HCT116 (cell line): ENCODE measurements around the gene VIT. TPM values are rescaled to one million over a fixed set of nuclear protein-coding genes. Genes with fewer than 3 reads are reported as not detected.

ENCODE experiments used
- ATAC-seq: fragments of 200-7000 bp; cut with Tn5 transposase; 2 replicates; pipeline ENCODE4 v1.9.1; 2020; ENCODE audit warnings: mild to moderate bottlenecking, moderate library complexity
- Bru-seq: library from RNA; stranded (reverse); fragments of 400-500 nt; gene quantifications from one replicate; lab custom pipeline; 2021; lab: Mats Ljungman, UMichigan
- BruChase-seq, 2 experiments: library from RNA; stranded (reverse); fragments of 400-500 nt; gene quantifications; one replicate each; lab custom pipeline; 2021; lab: Mats Ljungman, UMichigan
- BruUV-seq: library from RNA; stranded (reverse); fragments of 400-500 nt; replicated peaks from 2 replicates; lab custom pipeline; 2021; lab: Mats Ljungman, UMichigan
- CTCF ChIA-PET: fragments of 300-600 bp; sonication (Branson Sonifier 250); formaldehyde crosslinking; loops from one replicate; lab custom pipeline; 2021; ENCODE audit warnings: antibody characterized with exemption; lab: Charles Lee
- POLR2A ChIA-PET: fragments of 300-600, 350-600 bp; sonication (Branson Sonifier 250); formaldehyde crosslinking; loops from one replicate; lab custom pipeline; 2021; ENCODE audit warnings: antibody characterized with exemption; lab: Charles Lee
- RAD21 ChIA-PET, 2 experiments: fragments of 300-600 bp; sonication (Branson Sonifier 250); formaldehyde crosslinking; loops; one replicate each; lab custom pipeline; 2023; ENCODE audit warnings: low total read pairs in 2 of 2; ENCODE audit not compliant: uncharacterized antibody in 2 of 2, unreplicated experiment in 2 of 2, low non-redundant PET in 1 of 2; lab: Charles Lee
- DNase-seq: peaks from one replicate; pipeline ENCODE4 v3.0.0-alpha.2; 2010; ENCODE audit warnings: low read depth, low spot score
- H2AFZ ChIP-seq: fragments of 200-600 bp; shearing (Covaris generic), sonication (generic); 2 replicates; pipeline ENCODE4 v1.6.1; 2017; ENCODE audit warnings: low read depth, mixed run types, mixed read lengths, antibody characterized with exemption, low read length; ENCODE audit not compliant: poor library complexity, severe bottlenecking
- H3K27ac ChIP-seq: 2 replicates; pipeline ENCODE4 v1.5.1; 2012; ENCODE audit warnings: low read depth, low read length
- H3K27me3 ChIP-seq: fragments of 200-600 bp; sonication (generic); 2 replicates; pipeline ENCODE4 v1.6.1; 2016; ENCODE audit warnings: mixed run types, low read length, mixed read lengths; ENCODE audit not compliant: insufficient read depth
- H3K36me3 ChIP-seq, 2 experiments: fragments of 200-500 bp in 1 of 2; fragments of 200-600 bp in 1 of 2; sonication (Bioruptor generic) in 1 of 2; sonication (generic) in 1 of 2; 2 replicates each; pipeline versions ENCODE4 v1.5.1 to v1.6.1; 2014 to 2016; ENCODE audit warnings: low read length in 2 of 2, inconsistent platforms in 1 of 2, mixed read lengths in 1 of 2, mixed run types in 1 of 2; ENCODE audit not compliant: insufficient read depth in 2 of 2, control insufficient read depth in 1 of 2
- H3K4me1 ChIP-seq, 2 experiments: fragments of 200-600 bp in 1 of 2; sonication (generic) in 1 of 2; 2 replicates each; pipeline versions ENCODE4 v1.5.1 to v1.6.1; 2012 to 2017; ENCODE audit warnings: low read length in 2 of 2, inconsistent platforms in 1 of 2, mild to moderate bottlenecking in 1 of 2, mixed read lengths in 1 of 2, mixed run types in 1 of 2, moderate library complexity in 1 of 2; ENCODE audit not compliant: insufficient read depth in 2 of 2, control insufficient read depth in 1 of 2
- H3K4me2 ChIP-seq: fragments of 200-600 bp; sonication (generic); 2 replicates; pipeline ENCODE4 v1.6.1; 2017; ENCODE audit warnings: mixed run types, low read length, mixed read lengths
- H3K4me3 ChIP-seq, 2 experiments: fragments of 200-600 bp in 1 of 2; sonication (generic) in 1 of 2; replicated peaks in 1 of 2; 2 replicates each; pipeline ENCODE4 v1.5.1; 2011 to 2016; ENCODE audit warnings: low read length in 2 of 2, control low read depth in 1 of 2, low read depth in 1 of 2, mild to moderate bottlenecking in 1 of 2, mixed read lengths in 1 of 2, mixed run types in 1 of 2
- H3K79me2 ChIP-seq: fragments of 200-600 bp; sonication (generic); 2 replicates; pipeline ENCODE4 v1.6.1; 2017; ENCODE audit warnings: mild to moderate bottlenecking, mixed run types, low read length, moderate library complexity, mixed read lengths; ENCODE audit not compliant: insufficient read depth
- H3K9ac ChIP-seq: fragments of 200-600 bp; sonication (generic); 2 replicates; pipeline ENCODE4 v1.6.1; 2016; ENCODE audit warnings: low read length, mixed read lengths
- H3K9me2 ChIP-seq: fragments of 200-600 bp; sonication (generic), shearing (Covaris generic); 2 replicates; pipeline ENCODE4 v1.6.1; 2017; ENCODE audit warnings: mixed run types, mild to moderate bottlenecking, moderate library complexity; ENCODE audit not compliant: insufficient read depth
- H3K9me3 ChIP-seq, 2 experiments: fragments of 200-500 bp in 1 of 2; fragments of 200-600 bp in 1 of 2; sonication (Bioruptor generic) in 1 of 2; sonication (generic) in 1 of 2; 2 replicates each; pipeline ENCODE4 v1.6.1; 2014 to 2017; ENCODE audit warnings: low read length in 2 of 2, mixed read lengths in 2 of 2, inconsistent platforms in 1 of 2, low read depth in 1 of 2, mild to moderate bottlenecking in 1 of 2, mixed run types in 1 of 2, moderate library complexity in 1 of 2; ENCODE audit not compliant: control insufficient read depth in 1 of 2, insufficient read depth in 1 of 2
- H4K20me1 ChIP-seq: fragments of 200-600 bp; sonication (generic), shearing (Covaris generic); 2 replicates; pipeline ENCODE4 v1.6.1; 2017; ENCODE audit warnings: mixed run types, mild to moderate bottlenecking, moderate library complexity; ENCODE audit not compliant: insufficient read depth
- ATF3 ChIP-seq: IDR thresholded peaks from 2 replicates; pipeline ENCODE4 v1.6.1; 2012
- CBX3 ChIP-seq: IDR thresholded peaks from 2 replicates; pipeline ENCODE4 v1.6.1; 2012; ENCODE audit warnings: low read depth
- EZH2 ChIP-seq: fragments of 200-600 bp; sonication (generic); IDR thresholded peaks from 2 replicates; pipeline ENCODE4 v1.6.1; 2017; ENCODE audit warnings: antibody characterized with exemption, mixed run types
- EZH2phosphoT487 ChIP-seq: fragments of 200-600 bp; IDR thresholded peaks from 2 replicates; pipeline ENCODE4 v1.6.1; 2018; ENCODE audit warnings: antibody characterized with exemption, borderline replicate concordance
- FOSL1 ChIP-seq: IDR thresholded peaks from 2 replicates; pipeline ENCODE4 v1.6.1; 2012; ENCODE audit warnings: low read depth
- JUND ChIP-seq: IDR thresholded peaks from 2 replicates; pipeline ENCODE4 v1.6.1; 2012
- MAX ChIP-seq: IDR thresholded peaks from 2 replicates; pipeline ENCODE4 v1.6.1; 2012
- POLR2A ChIP-seq: IDR thresholded peaks from 2 replicates; pipeline ENCODE4 v1.7.0; 2011; ENCODE audit warnings: borderline replicate concordance; ENCODE audit not compliant: insufficient read depth, insufficient read length; ENCODE audit errors: extremely low read depth
- POLR2AphosphoS5 ChIP-seq: IDR thresholded peaks from 2 replicates; pipeline ENCODE4 v1.6.1; 2011; ENCODE audit warnings: mild to moderate bottlenecking, low read depth, low read length, moderate library complexity
- RAD21 ChIP-seq: IDR thresholded peaks from 2 replicates; pipeline ENCODE4 v1.6.1; 2012; ENCODE audit warnings: low read depth, mild to moderate bottlenecking
- SIN3A ChIP-seq: IDR thresholded peaks from 2 replicates; pipeline ENCODE4 v1.6.1; 2012; ENCODE audit warnings: low read depth
- SP1 ChIP-seq: IDR thresholded peaks from 2 replicates; pipeline ENCODE4 v1.6.1; 2012; ENCODE audit warnings: low read depth
- SRF ChIP-seq: IDR thresholded peaks from 2 replicates; pipeline ENCODE4 v1.6.1; 2012; ENCODE audit warnings: low read depth
- TCF7L2 ChIP-seq: IDR thresholded peaks from 2 replicates; pipeline ENCODE4 v1.7.0; 2011; ENCODE audit warnings: borderline replicate concordance, inconsistent platforms; ENCODE audit not compliant: insufficient read depth, insufficient read length; ENCODE audit errors: extremely low read depth
- YY1 ChIP-seq: IDR thresholded peaks from 2 replicates; pipeline ENCODE4 v1.6.1; 2011; ENCODE audit warnings: low read length, low read depth, moderate library complexity, mild to moderate bottlenecking; ENCODE audit not compliant: insufficient replicate concordance; ENCODE audit errors: extremely low read depth
- intact Hi-C: fragments of 100-400 bp; cut with micrococcal nuclease; formaldehyde crosslinking; loops from 2 replicates; pipeline ENCODE4 v1.10.0; 2022
- long read RNA-seq: library from polyadenylated mRNA; unstranded; transcript quantifications from one replicate; pipeline ENCODE4 v2.0.0, GENCODE V29; 2021; ENCODE audit not compliant: unreplicated experiment
- polyA plus RNA-seq: library from polyadenylated mRNA; unstranded; fragments of >200 nt; gene quantifications from 2 replicates; pipeline ENCODE4 v1.2.1, GENCODE V29; 2012; ENCODE audit warnings: missing spikeins
- total RNA-seq: library from RNA; stranded (reverse); gene quantifications from one replicate; pipeline ENCODE4 v1.2.1, GENCODE V29; 2021; ENCODE audit not compliant: unreplicated experiment

Gene VIT
- total RNA-seq (not detected), Bru-seq, nascent RNA (not detected), BruChase-seq, experiment 1, labeled RNA remaining after a 6-hour chase (not detected), BruChase-seq, experiment 2, labeled RNA remaining after a 2-hour chase (percentile 1 among the genes with signal in this experiment)
- polyA plus RNA-seq, result not detected in 2 replicates
- long read RNA-seq, result 0 reads

GRCh38 chr2:36696533-36696932 is at the start of gene VIT:
Gene VIT, plus strand, starts transcription at chr2:36696707. Its CDS starts 19,664 bp downstream, at chr2:36716371.
- no peak for DNase-seq
- RAD21 ChIA-PET, result no interaction called here
- H3K4me3 ChIP-seq, result no peak within 1 kb of the TSS
- no peak within 1 kb of the TSS for H2AFZ ChIP-seq
- no peak for TF ChIP-seq POLR2AphosphoS5
- TF ChIP-seq MAX, result no peak
- TF ChIP-seq YY1, result no peak
- TF ChIP-seq ATF3, result no peak
- TF ChIP-seq TCF7L2, result no peak
- TF ChIP-seq, all 23 proteins: peak for 0
- Histone ChIP-seq H3K9me3 (no peaks in the 10 kb centered on the region), H3K4me1 (no peaks in the 10 kb centered on the region), H3K36me3 (no peaks in the 10 kb centered on the region), H3K27me3 (no peaks in the 10 kb centered on the region), H3K9me2 (no peaks in the 10 kb centered on the region), H3K27ac (no peak within 1 kb of the TSS), H3K4me2 (no peak within 1 kb of the TSS), H3K9ac (no peak within 1 kb of the TSS), H4K20me1 (no peaks in the 10 kb centered on the region), H3K79me2 (no peaks in the 10 kb centered on the region)
- no peak for ATAC-seq
- intact Hi-C loops, result no loop called here
- no TSS peak for BruUV-seq
- CTCF ChIA-PET, result no interaction called here
- POLR2A ChIA-PET, result interaction anchor here (0.7 kb wide), 1 partner anchor 86 kb away, joined by 3 read pairs; no protein-coding TSS in a partner anchor

DNA sequence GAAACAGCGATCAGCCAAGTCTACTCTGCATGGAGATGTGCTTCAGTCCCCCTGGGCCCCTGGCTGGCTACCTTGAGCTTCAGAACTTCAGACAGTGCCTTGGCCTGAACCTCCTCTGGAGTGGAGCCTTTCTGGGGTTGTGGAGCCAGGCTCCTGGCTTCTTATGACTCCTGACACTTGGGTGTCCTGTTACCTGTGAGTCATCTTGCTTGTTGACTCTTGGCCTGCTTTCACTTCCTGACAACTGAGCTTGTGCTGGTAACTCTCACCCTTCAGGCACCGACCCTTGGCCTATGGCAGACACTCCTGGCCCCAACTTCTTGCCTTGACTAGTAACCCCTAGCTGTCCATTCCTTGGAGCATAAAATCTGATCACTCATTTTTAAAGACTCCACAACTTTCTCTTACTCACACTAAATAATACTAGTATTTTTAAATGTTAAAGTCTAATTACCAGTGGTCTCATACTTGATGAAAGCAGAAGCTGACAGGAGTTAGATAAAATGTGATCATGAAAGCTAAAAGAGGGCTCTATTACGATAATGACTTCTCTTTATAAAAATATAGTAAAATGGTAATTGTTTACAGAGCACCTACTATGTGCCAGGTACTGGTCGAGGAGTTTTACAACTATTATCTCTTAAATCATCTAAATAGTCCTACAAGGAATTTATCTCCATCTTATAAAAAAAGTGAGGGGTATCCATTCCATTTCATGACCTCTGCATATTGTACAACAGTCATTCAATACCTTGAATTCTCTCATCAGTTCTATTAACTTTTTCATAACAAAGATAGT is 46.3 kb upstream of the VIT start:
- Histone ChIP-seq H3K79me2 (no peaks in the 10 kb centered on the region), H3K9me2 (0 out of 2 replicates have a peak, but pooled peaks cover 4% of the 10 kb centered on the region), H3K9ac (peak overlapping the region; percentile 25; the same call in 1 of the 2 replicates), H3K4me2 (peak overlapping the region; percentile 70), H3K4me1 (peaks cover 14 to 32% of the 10 kb centered on the region in 2 experiments), H3K9me3 (no peaks in the 10 kb centered on the region), H2AFZ (peak overlapping the region; percentile 19), H3K27ac (peak overlapping the region; percentile 34), H3K27me3 (no peaks in the 10 kb centered on the region), H4K20me1 (no peaks in the 10 kb centered on the region), H3K36me3 (no peaks in the 10 kb centered on the region), H3K4me3 (peak overlapping the region in 1 of 2 experiments; percentile 32; a peak in 2 of 4 replicates)
- ChIA-PET POLR2A (interaction anchor here (0.6 to 1.5 kb wide), 3 partner anchors 9 to 295 kb away, joined by 4 to 10 read pairs (median 7); no protein-coding TSS in a partner anchor), RAD21 (no interaction called here), CTCF (interaction anchor here (1.1 kb wide), 1 partner anchor 14 kb away, joined by 3 read pairs; no protein-coding TSS in a partner anchor)
- no TSS peak for BruUV-seq
- no peak for TF ChIP-seq MAX
- TF ChIP-seq SRF, result no peak
- peak; percentile 81 for TF ChIP-seq SP1
- peak; percentile 65; the same call in 1 of the 2 replicates for TF ChIP-seq POLR2AphosphoS5
- TF ChIP-seq EZH2phosphoT487, result no peak
- TF ChIP-seq POLR2A, result peak; percentile 75
- TF ChIP-seq EZH2, result no peak
- TF ChIP-seq JUND, result peak; percentile 87
- TF ChIP-seq TCF7L2, result peak; percentile 74
- no peak for TF ChIP-seq SIN3A
- TF ChIP-seq RAD21, result no peak
- TF ChIP-seq CBX3, result no peak; the same call in 1 of the 2 replicates
- TF ChIP-seq YY1, result peak; percentile 42
- TF ChIP-seq FOSL1, result peak; percentile 84
- peak; percentile 95 for ATAC-seq
- DNase-seq, result peak; percentile 73
- intact Hi-C loops, result no loop called here
